GM12878 (cell line): Measurements from ENCODE around the gene POT1. TPM values are rescaled to one million over a fixed set of nuclear protein-coding genes. Genes with fewer than 3 reads are reported as not detected.

Experiments
- ASH2L ChIP-seq: fragments of 300-600, 200-600 bp; sonication (generic); IDR thresholded peaks from 2 replicates; pipeline ENCODE4 v1.6.1; 2017; ENCODE audit warnings: low read depth, mild to moderate bottlenecking, borderline replicate concordance
- BHLHE40 ChIP-seq, 2 experiments: fragments of 450-650 bp in 1 of 2; IDR thresholded peaks; 2 replicates each; pipeline ENCODE4 v1.6.1; 2011 to 2017; ENCODE audit warnings: low read depth in 2 of 2, borderline replicate concordance in 1 of 2, improper control_type of control experiment in 1 of 2, low read length in 1 of 2, mild to moderate bottlenecking in 1 of 2
- CHD2 ChIP-seq: IDR thresholded peaks from 2 replicates; pipeline ENCODE4 v1.6.1; 2011; ENCODE audit warnings: low read depth, low read length, improper control_type of control experiment, borderline replicate concordance
- CREM ChIP-seq: IDR thresholded peaks from 2 replicates; pipeline ENCODE4 v1.6.1; 2014; ENCODE audit warnings: antibody characterized with exemption, low read depth
- CTCF ChIP-seq, 3 experiments: IDR thresholded peaks in 2 of 3; conservative IDR thresholded peaks in 1 of 3; 2 replicates each; pipeline ENCODE4 v1.5.1; 2011; ENCODE audit warnings: low read depth in 3 of 3, low read length in 3 of 3, mild to moderate bottlenecking in 3 of 3, control low read depth in 2 of 3, moderate library complexity in 2 of 3, inconsistent platforms in 1 of 3, mixed read lengths in 1 of 3; ENCODE audit not compliant: control insufficient read depth in 2 of 3, insufficient read depth in 1 of 3; ENCODE audit errors: extremely low read depth in 1 of 3
- CUX1 ChIP-seq: IDR thresholded peaks from 2 replicates; pipeline ENCODE4 v1.6.1; 2012; ENCODE audit warnings: improper control_type of control experiment, low read depth, low read length; ENCODE audit not compliant: insufficient replicate concordance
- EZH2 ChIP-seq: IDR thresholded peaks from 2 replicates; pipeline ENCODE4 v1.6.1; 2012; ENCODE audit warnings: low read depth, mild to moderate bottlenecking, control low read depth, inconsistent platforms, low read length, borderline replicate concordance; ENCODE audit not compliant: control insufficient read depth
- MAX ChIP-seq: IDR thresholded peaks from 2 replicates; pipeline ENCODE4 v1.6.1; 2012; ENCODE audit warnings: low read depth, low read length, improper control_type of control experiment
- NBN ChIP-seq: fragments of 450-650 bp; IDR thresholded peaks from 2 replicates; pipeline ENCODE4 v1.6.1; 2016
- PAX8 ChIP-seq: fragments of 450-650 bp; IDR thresholded peaks from 2 replicates; pipeline ENCODE4 v1.6.1; 2017; ENCODE audit warnings: mild to moderate bottlenecking, moderate library complexity
- PKNOX1 ChIP-seq: fragments of 450-650 bp; IDR thresholded peaks from 2 replicates; pipeline ENCODE4 v1.6.1; 2016; ENCODE audit warnings: mild to moderate bottlenecking
- RUNX3 ChIP-seq: IDR thresholded peaks from 2 replicates; pipeline ENCODE4 v1.6.1; 2012; ENCODE audit warnings: low read length, inconsistent platforms
- SREBF2 ChIP-seq: IDR thresholded peaks from 2 replicates; pipeline ENCODE4 v1.6.1; 2012; ENCODE audit warnings: mild to moderate bottlenecking, low read length
- WRNIP1 ChIP-seq: IDR thresholded peaks from 2 replicates; pipeline ENCODE4 v1.6.1; 2011; ENCODE audit warnings: low read depth, low read length, improper control_type of control experiment, borderline replicate concordance
- ZNF687 ChIP-seq: fragments of 450-650 bp; IDR thresholded peaks from 2 replicates; pipeline ENCODE4 v1.6.1; 2017; ENCODE audit warnings: mild to moderate bottlenecking, moderate library complexity
- polyA plus RNA-seq, 11 experiments: library from polyadenylated mRNA; depleted of rRNA in 4 of 11; unstranded in 6 of 11; stranded (reverse) in 5 of 11; fragments of >200 nt; fragmentation: Nextera tagmentation in 4 of 11; fragmentation: Illumina TruSeq in 1 of 11; extraction: Ambion mirVana in 4 of 11; extraction: Trizol in 1 of 11; gene quantifications; 1 replicate in 1 of 11; 2 replicates in 10 of 11; pipeline versions ENCODE4 v1.2.1 to v1.2.3, GENCODE V29; 2011 to 2016; ENCODE audit warnings: inconsistent platforms in 2 of 11, missing spikeins in 2 of 11, low read depth in 1 of 11
- total RNA-seq, 4 experiments: library from RNA; depleted of rRNA in 3 of 4; stranded (reverse); fragments of >200 nt in 3 of 4; fragmentation: Illumina TruSeq in 1 of 4; extraction: Trizol in 1 of 4; gene quantifications; 2 replicates each; pipeline versions ENCODE4 v1.2.1 to v1.2.3, GENCODE V29; 2013 to 2021

POT1 gene
- total and polyA plus RNA-seq, 10 of the 15 experiments (the other 5 are each of a cell fraction or from before 2014, with no cell fraction given): 16.3 to 87.0 (median 33.9) TPM

- no peak for TF ChIP-seq PAX8
- TF ChIP-seq MAX: peak; percentile 80
- TF ChIP-seq EZH2: no peak
- peak; percentile 72; the same call in 1 of the 2 replicates for TF ChIP-seq CHD2
- peak; percentile 100 for TF ChIP-seq NBN
- 0 out of 2 replicates have a peak, but pooled peaks have one; percentile 18 for TF ChIP-seq WRNIP1
- peak; percentile 31; the same call in 1 of the 2 replicates for TF ChIP-seq RUNX3
- TF ChIP-seq ZNF687: peak; percentile 77
- TF ChIP-seq PKNOX1: peak; percentile 70; the same call in 1 of the 2 replicates
- TF ChIP-seq CTCF (IDR thresholded peaks at IDR 0.05 in 2 of 3, conservative IDR thresholded peaks at IDR 0.05 in 1 of 3; ENCODE audit: control insufficient read depth in 2 of 3, extremely low read depth in 1 of 3, insufficient read depth in 1 of 3, low read depth in 3 of 3, low read length in 3 of 3): no peak
- TF ChIP-seq SREBF2: no peak
- TF ChIP-seq ASH2L: no peak
- no peak for TF ChIP-seq CUX1
- peak; percentile 98 for TF ChIP-seq CREM
- TF ChIP-seq BHLHE40 (IDR thresholded peaks at IDR 0.05; ENCODE audit: borderline replicate concordance in 1 of 2, low read depth in 2 of 2, low read length in 1 of 2): peak; percentile 35 to 71; a peak in 3 of 4 replicates
Observed at GRCh38 chr7:124929467-124930172, at the start of gene POT1 (continued).
